Osteocyte (in vitro differentiated cells): ENCODE data around the gene NME8. TPM values are rescaled to one million over a fixed set of nuclear protein-coding genes. Genes with fewer than 3 reads are reported as not detected.
"Not testable (repeated sequence)": the region's sequence is repeated elsewhere in the genome, so short reads cannot be mapped to it uniquely, and the experiment has no call there.

Source experiments
- DNase-seq: peaks from one replicate; pipeline ENCODE4 v3.0.0; 2021; ENCODE audit warnings: mixed read lengths; ENCODE audit not compliant: unreplicated experiment; ENCODE audit errors: extremely low spot score
- H3K27ac Mint-ChIP-seq: one replicate; pipeline ENCODE4 v1.8.0; 2021; ENCODE audit warnings: mild to moderate bottlenecking, mixed read lengths; ENCODE audit not compliant: unreplicated experiment
- H3K27me3 Mint-ChIP-seq: one replicate; pipeline ENCODE4 v1.8.0; 2021; ENCODE audit warnings: mixed read lengths; ENCODE audit not compliant: unreplicated experiment
- H3K36me3 Mint-ChIP-seq: one replicate; pipeline ENCODE4 v1.8.0; 2021; ENCODE audit warnings: mixed read lengths; ENCODE audit not compliant: unreplicated experiment
- H3K4me1 Mint-ChIP-seq: one replicate; pipeline ENCODE4 v1.8.0; 2021; ENCODE audit warnings: mixed read lengths; ENCODE audit not compliant: unreplicated experiment
- H3K4me3 Mint-ChIP-seq: one replicate; pipeline ENCODE4 v1.8.0; 2021; ENCODE audit warnings: mild to moderate bottlenecking, moderate library complexity, mixed read lengths; ENCODE audit not compliant: unreplicated experiment
- H3K9me3 Mint-ChIP-seq: one replicate; pipeline ENCODE4 v1.8.0; 2021; ENCODE audit warnings: mixed read lengths; ENCODE audit not compliant: unreplicated experiment
- long read RNA-seq: library from polyadenylated mRNA; unstranded; transcript quantifications from one replicate; pipeline ENCODE4 v2.0.0, GENCODE V29; 2021
- total RNA-seq: library from RNA; stranded (reverse); gene quantifications from 2 replicates; pipeline ENCODE4 v1.2.1, GENCODE V29; 2021
- TF ChIP-seq, protein P1 (sequence below): fragments of 200-600 bp; sonication (generic); IDR thresholded peaks from 2 replicates; pipeline ENCODE4 v1.5.0; 2021; ENCODE audit warnings: antibody characterized with exemption, mild to moderate bottlenecking, moderate library complexity

Gene NME8, protein sequence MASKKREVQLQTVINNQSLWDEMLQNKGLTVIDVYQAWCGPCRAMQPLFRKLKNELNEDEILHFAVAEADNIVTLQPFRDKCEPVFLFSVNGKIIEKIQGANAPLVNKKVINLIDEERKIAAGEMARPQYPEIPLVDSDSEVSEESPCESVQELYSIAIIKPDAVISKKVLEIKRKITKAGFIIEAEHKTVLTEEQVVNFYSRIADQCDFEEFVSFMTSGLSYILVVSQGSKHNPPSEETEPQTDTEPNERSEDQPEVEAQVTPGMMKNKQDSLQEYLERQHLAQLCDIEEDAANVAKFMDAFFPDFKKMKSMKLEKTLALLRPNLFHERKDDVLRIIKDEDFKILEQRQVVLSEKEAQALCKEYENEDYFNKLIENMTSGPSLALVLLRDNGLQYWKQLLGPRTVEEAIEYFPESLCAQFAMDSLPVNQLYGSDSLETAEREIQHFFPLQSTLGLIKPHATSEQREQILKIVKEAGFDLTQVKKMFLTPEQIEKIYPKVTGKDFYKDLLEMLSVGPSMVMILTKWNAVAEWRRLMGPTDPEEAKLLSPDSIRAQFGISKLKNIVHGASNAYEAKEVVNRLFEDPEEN
- not detected in 2 replicates for total RNA-seq
- long read RNA-seq: 0 reads

DNA sequence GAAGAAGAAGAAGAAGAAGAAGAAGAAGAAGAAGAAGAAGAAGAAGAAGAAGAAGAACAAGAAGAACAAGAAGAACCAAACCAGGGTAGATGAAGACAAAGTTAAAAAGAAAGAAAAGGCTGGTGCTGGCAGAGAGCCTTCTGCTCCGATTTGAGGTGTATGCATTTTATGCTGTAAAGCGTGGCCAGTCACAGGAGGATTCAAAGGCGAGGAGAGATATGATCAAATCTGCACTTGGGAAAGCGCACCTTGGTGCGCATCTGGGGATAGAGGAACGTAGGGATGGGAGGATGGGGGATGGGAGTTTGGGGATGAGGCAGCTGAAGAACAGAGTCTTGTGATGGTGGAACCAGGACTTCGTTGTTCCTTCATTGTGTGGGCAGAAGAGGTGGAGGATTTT, at the start of gene NME8:
TSS of gene NME8 (plus strand) at position 301 of the 400 bp plus-strand sequence. CDS start 1,670 bp downstream, outside the sequence.
- Mint-ChIP-seq H3K4me3 (no peak within 1 kb of the TSS), H3K4me1 (no peaks in the 10 kb centered on the region), H3K9me3 (peaks cover 3% of the 10 kb centered on the region), H3K36me3 (no peaks in the 10 kb centered on the region), H3K27ac (no peak within 1 kb of the TSS), H3K27me3 (no peaks in the 10 kb centered on the region)
- no peak for DNase-seq
- TF ChIP-seq, protein P1, sequence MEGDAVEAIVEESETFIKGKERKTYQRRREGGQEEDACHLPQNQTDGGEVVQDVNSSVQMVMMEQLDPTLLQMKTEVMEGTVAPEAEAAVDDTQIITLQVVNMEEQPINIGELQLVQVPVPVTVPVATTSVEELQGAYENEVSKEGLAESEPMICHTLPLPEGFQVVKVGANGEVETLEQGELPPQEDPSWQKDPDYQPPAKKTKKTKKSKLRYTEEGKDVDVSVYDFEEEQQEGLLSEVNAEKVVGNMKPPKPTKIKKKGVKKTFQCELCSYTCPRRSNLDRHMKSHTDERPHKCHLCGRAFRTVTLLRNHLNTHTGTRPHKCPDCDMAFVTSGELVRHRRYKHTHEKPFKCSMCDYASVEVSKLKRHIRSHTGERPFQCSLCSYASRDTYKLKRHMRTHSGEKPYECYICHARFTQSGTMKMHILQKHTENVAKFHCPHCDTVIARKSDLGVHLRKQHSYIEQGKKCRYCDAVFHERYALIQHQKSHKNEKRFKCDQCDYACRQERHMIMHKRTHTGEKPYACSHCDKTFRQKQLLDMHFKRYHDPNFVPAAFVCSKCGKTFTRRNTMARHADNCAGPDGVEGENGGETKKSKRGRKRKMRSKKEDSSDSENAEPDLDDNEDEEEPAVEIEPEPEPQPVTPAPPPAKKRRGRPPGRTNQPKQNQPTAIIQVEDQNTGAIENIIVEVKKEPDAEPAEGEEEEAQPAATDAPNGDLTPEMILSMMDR: no peak

DNA sequence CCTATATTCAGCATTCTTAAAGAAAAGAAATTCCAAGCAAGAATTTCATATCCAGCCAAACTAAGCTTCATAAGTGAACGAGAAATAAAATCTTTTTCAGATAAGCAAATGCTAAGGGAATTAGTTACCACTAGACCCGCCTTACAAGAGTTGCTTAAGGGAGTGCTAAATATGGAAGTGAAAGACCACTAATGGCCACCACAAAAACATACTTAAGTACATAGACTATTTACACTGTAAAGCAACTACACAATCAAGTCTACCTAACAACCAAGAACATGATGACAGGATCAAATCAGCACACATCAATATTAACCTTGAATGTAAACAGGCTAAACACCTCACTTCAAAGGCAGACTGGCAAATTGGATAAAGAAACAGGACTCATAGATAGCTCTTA, 42.2 kb upstream of the NME8 start:
- no peak for DNase-seq
- Mint-ChIP-seq H3K4me1 (no peaks in the 10 kb centered on the region), H3K27ac (no peak overlapping the region), H3K36me3 (no peaks in the 10 kb centered on the region), H3K9me3 (peaks cover 8% of the 10 kb centered on the region), H3K4me3 (no peak overlapping the region), H3K27me3 (no peaks in the 10 kb centered on the region)
- TF ChIP-seq, protein P1: no peak

DNA sequence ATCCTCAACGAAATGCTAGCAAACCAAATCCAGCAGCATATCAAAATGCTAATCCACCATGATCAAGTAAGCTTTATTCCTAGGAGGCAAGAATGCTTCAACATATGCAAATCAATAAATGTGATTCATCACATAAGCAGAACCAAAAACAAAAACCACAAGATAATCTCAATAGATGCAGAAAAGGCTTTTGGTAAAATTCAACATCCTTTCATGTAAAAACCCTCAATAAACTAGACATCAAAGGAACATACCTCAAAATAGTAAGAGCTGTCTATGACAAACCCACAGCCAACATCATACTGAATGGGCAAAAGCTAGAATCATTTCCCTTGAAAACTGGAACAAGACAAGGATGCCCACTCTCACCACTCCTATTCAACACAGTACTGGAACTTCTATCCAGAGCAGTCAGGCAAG, 36.2 kb upstream of the NME8 start:
- H3K4me3 Mint-ChIP-seq, DNase-seq, H3K27me3 Mint-ChIP-seq, H3K27ac Mint-ChIP-seq, H3K36me3 Mint-ChIP-seq, H3K9me3 Mint-ChIP-seq, H3K4me1 Mint-ChIP-seq: not testable (repeated sequence)

DNA sequence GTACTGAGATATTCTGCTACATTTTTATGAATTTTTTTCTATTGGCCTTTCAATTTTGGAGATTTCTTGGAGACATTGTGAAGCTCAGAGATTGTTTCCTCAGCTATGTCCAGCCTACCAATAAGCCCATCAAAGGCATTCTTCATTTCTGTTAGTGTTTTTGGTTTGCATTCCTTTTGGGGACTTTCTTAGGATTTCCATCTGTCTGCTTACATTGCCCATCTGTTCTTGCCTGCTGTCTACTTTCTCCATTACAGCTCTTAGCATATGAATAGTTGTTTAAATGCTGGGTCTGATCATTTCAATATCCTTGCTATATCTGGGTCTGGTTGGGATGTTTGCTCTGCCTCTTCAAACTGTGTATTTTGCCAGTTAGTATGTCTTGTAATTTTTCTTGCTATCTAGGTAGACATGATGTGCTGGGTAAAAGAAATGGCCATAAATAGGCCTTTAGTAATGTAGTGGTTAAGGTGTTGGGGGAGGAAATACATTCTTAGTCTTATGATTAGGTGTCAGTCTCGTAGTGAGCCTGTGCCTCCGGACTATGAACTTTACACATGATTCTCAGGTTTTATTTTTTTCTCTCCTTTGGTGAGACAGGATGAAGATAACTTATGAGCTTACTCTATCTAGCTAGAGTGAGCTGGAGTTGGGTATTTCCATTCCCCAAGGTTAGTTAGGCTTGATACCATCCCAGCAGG, 32.6 kb upstream of the NME8 start:
- no peaks in the 10 kb centered on the region for H3K27me3 Mint-ChIP-seq
- H3K4me1 Mint-ChIP-seq: no peaks in the 10 kb centered on the region
- no peak overlapping the region for H3K27ac Mint-ChIP-seq
- TF ChIP-seq, protein P1: no peak
- no peaks in the 10 kb centered on the region for H3K36me3 Mint-ChIP-seq
- no peak overlapping the region for H3K4me3 Mint-ChIP-seq
- no peak for DNase-seq
- H3K9me3 Mint-ChIP-seq: no peaks in the 10 kb centered on the region

DNA sequence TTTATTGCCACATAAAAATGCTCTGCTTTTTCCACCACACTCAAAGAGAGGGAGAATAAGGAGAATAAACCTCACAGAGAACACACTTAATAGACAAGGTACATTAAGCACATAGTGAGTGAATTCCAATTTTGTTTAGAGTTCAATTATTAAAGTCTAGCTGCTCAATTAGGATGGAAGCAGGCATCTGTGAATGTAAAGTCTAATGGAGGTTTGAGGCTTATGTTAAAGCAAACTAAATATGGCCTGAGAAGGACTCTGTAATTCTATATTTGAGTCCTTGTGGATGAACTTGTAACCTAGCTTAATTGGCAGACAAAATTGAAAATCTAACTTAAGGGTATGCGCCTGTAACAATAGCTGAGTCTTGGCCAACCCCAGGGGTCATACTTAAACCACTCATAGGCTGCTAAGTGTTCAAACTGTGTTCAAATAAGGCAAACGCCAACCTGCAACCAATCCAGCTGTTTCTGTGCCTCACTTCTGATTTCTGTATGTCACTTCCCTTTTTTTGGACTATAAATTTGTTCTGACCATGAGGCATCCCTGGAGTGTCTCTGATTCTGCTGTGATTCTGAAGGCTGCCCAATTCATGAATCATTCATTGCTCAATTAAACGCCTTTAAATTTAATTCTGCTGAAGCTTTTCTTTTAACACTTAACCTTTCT, 31.3 kb upstream of the NME8 start:
- Mint-ChIP-seq H3K27ac (no peak overlapping the region), H3K27me3 (no peaks in the 10 kb centered on the region), H3K4me3 (no peak overlapping the region), H3K4me1 (no peaks in the 10 kb centered on the region), H3K9me3 (no peaks in the 10 kb centered on the region), H3K36me3 (no peaks in the 10 kb centered on the region)
- no peak for DNase-seq
- TF ChIP-seq, protein P1: no peak
